ENCODE measurements around the gene SPEF2.

The SPEF2 gene

GRCh38 chr5:35741126-35741716 is 123.6 kb downstream of the SPEF2 start:
- peak; percentile 3 for DNase-seq

GRCh38 chr5:35741971-35742370 is 124.3 kb downstream of the SPEF2 start:
- DNase-seq, result no peak

- DNase-seq, result no peak
Measured at GRCh38 chr5:35743644-35744043, 126.0 kb downstream of the SPEF2 start.

- no peak for DNase-seq
Measured at GRCh38 chr5:35745193-35745592, 127.5 kb downstream of the SPEF2 start.

- no peak for DNase-seq
Measured at GRCh38 chr5:35745660-35746059, 128.0 kb downstream of the SPEF2 start.

- DNase-seq, result no peak
Measured at GRCh38 chr5:35752012-35752411, 134.3 kb downstream of the SPEF2 start.

GRCh38 chr5:35753500-35753899 is 135.8 kb downstream of the SPEF2 start:
- no peak for DNase-seq

- no peak for DNase-seq
Measured at GRCh38 chr5:35754481-35754880, 136.8 kb downstream of the SPEF2 start.

GRCh38 chr5:35755966-35756365 is 138.3 kb downstream of the SPEF2 start:
- DNase-seq, result no peak

GRCh38 chr5:35758151-35758724 is 140.6 kb downstream of the SPEF2 start:
- no peak for DNase-seq

GRCh38 chr5:35761541-35761940 is 143.9 kb downstream of the SPEF2 start:
- no peak for DNase-seq

- DNase-seq, result no peak
Measured at GRCh38 chr5:35762368-35762767, 144.7 kb downstream of the SPEF2 start.

- no peak for DNase-seq
Measured at GRCh38 chr5:35765921-35766320, 148.3 kb downstream of the SPEF2 start.

- no peak for DNase-seq
Measured at GRCh38 chr5:35771300-35771699, 153.6 kb downstream of the SPEF2 start.

GRCh38 chr5:35771839-35772238 is 154.2 kb downstream of the SPEF2 start:
- DNase-seq, result no peak

- no peak for DNase-seq
Measured at GRCh38 chr5:35773967-35774366, 156.3 kb downstream of the SPEF2 start.

GRCh38 chr5:35776757-35777156 is 159.1 kb downstream of the SPEF2 start:
- DNase-seq, result no peak

GRCh38 chr5:35777358-35778087 is 159.9 kb downstream of the SPEF2 start:
- no peak for DNase-seq

GRCh38 chr5:35778259-35778769 is 160.7 kb downstream of the SPEF2 start:
- no peak for DNase-seq

GRCh38 chr5:35780236-35780635 is 162.6 kb downstream of the SPEF2 start:
- DNase-seq, result no peak

- DNase-seq, result no peak
Measured at GRCh38 chr5:35781181-35781790, 163.6 kb downstream of the SPEF2 start.

- no peak for DNase-seq
Measured at GRCh38 chr5:35783551-35783950, 165.9 kb downstream of the SPEF2 start.

GRCh38 chr5:35785601-35786085 is 168.0 kb downstream of the SPEF2 start:
- no peak for DNase-seq

- DNase-seq, result no peak
Measured at GRCh38 chr5:35788724-35789123, 171.1 kb downstream of the SPEF2 start.

All from GF-D8 (cell line).